Kidney epithelial cell (primary cell): ENCODE data around the gene FTH1. TPM values are rescaled to one million over a fixed set of nuclear protein-coding genes. Genes with fewer than 3 reads are reported as not detected.
"Not testable (repeated sequence)": the region's sequence is repeated elsewhere in the genome, so short reads cannot be mapped to it uniquely, and the experiment has no call there.

Source experiments
- DNase-seq: peaks from one replicate; pipeline ENCODE4 v3.0.0-alpha.2; 2010; ENCODE audit warnings: low read depth
- H3K27me3 ChIP-seq: 2 replicates; pipeline ENCODE4 v1.6.0; 2011; ENCODE audit warnings: low read length; ENCODE audit not compliant: control insufficient read depth, insufficient read depth
- H3K36me3 ChIP-seq: 2 replicates; pipeline ENCODE4 v1.5.1; 2011; ENCODE audit warnings: low read length; ENCODE audit not compliant: control insufficient read depth, insufficient read depth
- H3K4me3 ChIP-seq: 2 replicates; pipeline ENCODE4 v1.5.1; 2011; ENCODE audit warnings: low read depth, mild to moderate bottlenecking, control low read depth, low read length
- CTCF ChIP-seq: IDR thresholded peaks from 2 replicates; pipeline ENCODE4 v1.5.1; 2011; ENCODE audit warnings: mild to moderate bottlenecking, moderate library complexity, low read length, control low read depth, inconsistent platforms; ENCODE audit not compliant: insufficient read depth, poor library complexity, severe bottlenecking
- total RNA-seq: library from RNA; depleted of rRNA; stranded (reverse); fragments of >200 nt; gene quantifications from 2 replicates; pipeline ENCODE4 v1.2.3, GENCODE V29; 2015

The FTH1 gene
- total RNA-seq, 1 donor from 2014 or later = 2,225 TPM

- DNase-seq = no peak
- no peak for TF ChIP-seq CTCF
These were observed 709 bp downstream of the FTH1 start for GRCh38 chr11:61966734-61967115.

GRCh38 chr11:61964666-61965271 lies 2.7 kb downstream of the FTH1 start:
- DNase-seq, H3K36me3 ChIP-seq, H3K27me3 ChIP-seq: not testable (repeated sequence)
- H3K4me3 ChIP-seq = peak overlapping the region; percentile 65

More at GRCh38 chr11:61966734-61967115, 709 bp downstream of the FTH1 start:
- peaks cover 2% of the 10 kb centered on the region for H3K36me3 ChIP-seq
- no peaks in the 10 kb centered on the region for H3K27me3 ChIP-seq
- peak overlapping the region; percentile 65 for H3K4me3 ChIP-seq

- no peak for TF ChIP-seq CTCF
- no peak for DNase-seq
- no peak overlapping the region for H3K4me3 ChIP-seq
- H3K27me3 ChIP-seq = no peaks in the 10 kb centered on the region
- H3K36me3 ChIP-seq = peaks cover 2% of the 10 kb centered on the region
These were observed 3.3 kb downstream of the FTH1 start for GRCh38 chr11:61964058-61964665.

- no peak for TF ChIP-seq CTCF
- Histone ChIP-seq H3K4me3 (no peak overlapping the region), H3K36me3 (peaks cover 2% of the 10 kb centered on the region), H3K27me3 (no peaks in the 10 kb centered on the region)
- no peak for DNase-seq
These were observed 4.0 kb downstream of the FTH1 start for GRCh38 chr11:61963282-61964057.

GRCh38 chr11:61963016-61963281 lies 4.5 kb downstream of the FTH1 start:
- DNase-seq = no peak
- TF ChIP-seq CTCF = no peak

GRCh38 chr11:61962213-61963015 lies 5.0 kb downstream of the FTH1 start:
- DNase-seq = no peak
- no peak for TF ChIP-seq CTCF
- H3K36me3 ChIP-seq = peaks cover 2% of the 10 kb centered on the region
- H3K4me3 ChIP-seq = no peak overlapping the region
- H3K27me3 ChIP-seq = no peaks in the 10 kb centered on the region

More at GRCh38 chr11:61963016-61963281, 4.5 kb downstream of the FTH1 start:
- Histone ChIP-seq H3K27me3 (no peaks in the 10 kb centered on the region), H3K36me3 (peaks cover 2% of the 10 kb centered on the region), H3K4me3 (no peak overlapping the region)
